ENCODE measurements around the gene B3GALT4.

The B3GALT4 gene

GRCh38 chr6:33236852-33237251 lies 40.1 kb upstream of the B3GALT4 start:
- Histone ChIP-seq H4K20me1 (ENCODE audit: insufficient read depth, low read length) (no peaks in the 10 kb centered on the region), H3K4me3 (ENCODE audit: low read depth, low read length, poor library complexity, severe bottlenecking) (no peak overlapping the region), H3K4me1 (ENCODE audit: insufficient read depth, low read length, severe bottlenecking) (no peaks in the 10 kb centered on the region), H3F3A (ENCODE audit: insufficient read depth, low read length) (no peaks in the 10 kb centered on the region), H3K4me2 (ENCODE audit: low read length) (no peak overlapping the region), H2AFZ (ENCODE audit: low read length) (no peak overlapping the region), H3K27ac (ENCODE audit: low read depth, low read length, poor library complexity, severe bottlenecking) (no peak overlapping the region), H3K79me2 (ENCODE audit: insufficient read depth, low read length) (no peaks in the 10 kb centered on the region), H3K27me3 (ENCODE audit: insufficient read depth, low read length) (peaks cover 4% of the 10 kb centered on the region; the same call in 1 of the 2 replicates), H3K9ac (ENCODE audit: low read length) (no peak overlapping the region), H3K9me2 (ENCODE audit: low read depth, low read length) (no peaks in the 10 kb centered on the region), H3K36me3 (ENCODE audit: insufficient read depth, low read length) (no peaks in the 10 kb centered on the region), H3K9me3 (ENCODE audit: low read length) (no peaks in the 10 kb centered on the region)
- TF ChIP-seq EZH2 (IDR thresholded peaks at IDR 0.05; ENCODE audit: borderline replicate concordance, low read length) (no peak), CTCF (IDR thresholded peaks at IDR 0.05; ENCODE audit: low read length) (no peak)

- Histone ChIP-seq H3F3A (ENCODE audit: insufficient read depth, low read length) (no peaks in the 10 kb centered on the region), H3K4me1 (ENCODE audit: insufficient read depth, low read length, severe bottlenecking) (no peaks in the 10 kb centered on the region), H3K9ac (ENCODE audit: low read length) (no peak overlapping the region), H3K79me2 (ENCODE audit: insufficient read depth, low read length) (no peaks in the 10 kb centered on the region), H3K4me3 (ENCODE audit: low read depth, low read length, poor library complexity, severe bottlenecking) (no peak overlapping the region), H3K4me2 (ENCODE audit: low read length) (no peak overlapping the region), H3K27me3 (ENCODE audit: insufficient read depth, low read length) (no peaks in the 10 kb centered on the region), H3K9me2 (ENCODE audit: low read depth, low read length) (no peaks in the 10 kb centered on the region), H3K9me3 (ENCODE audit: low read length) (no peaks in the 10 kb centered on the region), H3K36me3 (ENCODE audit: insufficient read depth, low read length) (no peaks in the 10 kb centered on the region), H4K20me1 (ENCODE audit: insufficient read depth, low read length) (no peaks in the 10 kb centered on the region), H2AFZ (ENCODE audit: low read length) (no peak overlapping the region), H3K27ac (ENCODE audit: low read depth, low read length, poor library complexity, severe bottlenecking) (no peak overlapping the region)
- TF ChIP-seq CTCF (IDR thresholded peaks at IDR 0.05; ENCODE audit: low read length) (no peak), EZH2 (IDR thresholded peaks at IDR 0.05; ENCODE audit: borderline replicate concordance, low read length) (no peak)
Measured at GRCh38 chr6:33237741-33238140, 39.2 kb upstream of the B3GALT4 start.

- H3K4me3 ChIP-seq (ENCODE audit: low read depth, low read length, poor library complexity, severe bottlenecking): no peak overlapping the region
- no peak overlapping the region for H2AFZ ChIP-seq (ENCODE audit: low read length)
- no peaks in the 10 kb centered on the region for H3F3A ChIP-seq (ENCODE audit: insufficient read depth, low read length)
- no peaks in the 10 kb centered on the region for H3K36me3 ChIP-seq (ENCODE audit: insufficient read depth, low read length)
- no peaks in the 10 kb centered on the region for H4K20me1 ChIP-seq (ENCODE audit: insufficient read depth, low read length)
- H3K9me3 ChIP-seq (ENCODE audit: low read length): no peaks in the 10 kb centered on the region
- H3K9me2 ChIP-seq (ENCODE audit: low read depth, low read length): no peaks in the 10 kb centered on the region
- H3K4me1 ChIP-seq (ENCODE audit: insufficient read depth, low read length, severe bottlenecking): no peaks in the 10 kb centered on the region
- no peak overlapping the region for H3K9ac ChIP-seq (ENCODE audit: low read length)
- TF ChIP-seq EZH2 (IDR thresholded peaks at IDR 0.05; ENCODE audit: borderline replicate concordance, low read length) (no peak), CTCF (IDR thresholded peaks at IDR 0.05; ENCODE audit: low read length) (no peak)
- no peaks in the 10 kb centered on the region for H3K79me2 ChIP-seq (ENCODE audit: insufficient read depth, low read length)
- H3K4me2 ChIP-seq (ENCODE audit: low read length): no peak overlapping the region
- H3K27me3 ChIP-seq (ENCODE audit: insufficient read depth, low read length): no peaks in the 10 kb centered on the region
- H3K27ac ChIP-seq (ENCODE audit: low read depth, low read length, poor library complexity, severe bottlenecking): no peak overlapping the region
Measured at GRCh38 chr6:33241968-33242367, 35.0 kb upstream of the B3GALT4 start.
